Airway epithelial cell (primary cell): Measurements from ENCODE around the gene MAP3K19. TPM values are rescaled to one million over a fixed set of nuclear protein-coding genes. Genes with fewer than 3 reads are reported as not detected.

Source experiments
- total RNA-seq: library from RNA; depleted of rRNA; stranded (reverse); fragments of >200 nt; gene quantifications from 2 replicates; pipeline ENCODE4 v1.2.3, GENCODE V29; 2015

The MAP3K19 gene, protein sequence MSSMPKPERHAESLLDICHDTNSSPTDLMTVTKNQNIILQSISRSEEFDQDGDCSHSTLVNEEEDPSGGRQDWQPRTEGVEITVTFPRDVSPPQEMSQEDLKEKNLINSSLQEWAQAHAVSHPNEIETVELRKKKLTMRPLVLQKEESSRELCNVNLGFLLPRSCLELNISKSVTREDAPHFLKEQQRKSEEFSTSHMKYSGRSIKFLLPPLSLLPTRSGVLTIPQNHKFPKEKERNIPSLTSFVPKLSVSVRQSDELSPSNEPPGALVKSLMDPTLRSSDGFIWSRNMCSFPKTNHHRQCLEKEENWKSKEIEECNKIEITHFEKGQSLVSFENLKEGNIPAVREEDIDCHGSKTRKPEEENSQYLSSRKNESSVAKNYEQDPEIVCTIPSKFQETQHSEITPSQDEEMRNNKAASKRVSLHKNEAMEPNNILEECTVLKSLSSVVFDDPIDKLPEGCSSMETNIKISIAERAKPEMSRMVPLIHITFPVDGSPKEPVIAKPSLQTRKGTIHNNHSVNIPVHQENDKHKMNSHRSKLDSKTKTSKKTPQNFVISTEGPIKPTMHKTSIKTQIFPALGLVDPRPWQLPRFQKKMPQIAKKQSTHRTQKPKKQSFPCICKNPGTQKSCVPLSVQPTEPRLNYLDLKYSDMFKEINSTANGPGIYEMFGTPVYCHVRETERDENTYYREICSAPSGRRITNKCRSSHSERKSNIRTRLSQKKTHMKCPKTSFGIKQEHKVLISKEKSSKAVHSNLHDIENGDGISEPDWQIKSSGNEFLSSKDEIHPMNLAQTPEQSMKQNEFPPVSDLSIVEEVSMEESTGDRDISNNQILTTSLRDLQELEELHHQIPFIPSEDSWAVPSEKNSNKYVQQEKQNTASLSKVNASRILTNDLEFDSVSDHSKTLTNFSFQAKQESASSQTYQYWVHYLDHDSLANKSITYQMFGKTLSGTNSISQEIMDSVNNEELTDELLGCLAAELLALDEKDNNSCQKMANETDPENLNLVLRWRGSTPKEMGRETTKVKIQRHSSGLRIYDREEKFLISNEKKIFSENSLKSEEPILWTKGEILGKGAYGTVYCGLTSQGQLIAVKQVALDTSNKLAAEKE (N-terminal part only)
- not detected in 2 replicates for total RNA-seq

DNA sequence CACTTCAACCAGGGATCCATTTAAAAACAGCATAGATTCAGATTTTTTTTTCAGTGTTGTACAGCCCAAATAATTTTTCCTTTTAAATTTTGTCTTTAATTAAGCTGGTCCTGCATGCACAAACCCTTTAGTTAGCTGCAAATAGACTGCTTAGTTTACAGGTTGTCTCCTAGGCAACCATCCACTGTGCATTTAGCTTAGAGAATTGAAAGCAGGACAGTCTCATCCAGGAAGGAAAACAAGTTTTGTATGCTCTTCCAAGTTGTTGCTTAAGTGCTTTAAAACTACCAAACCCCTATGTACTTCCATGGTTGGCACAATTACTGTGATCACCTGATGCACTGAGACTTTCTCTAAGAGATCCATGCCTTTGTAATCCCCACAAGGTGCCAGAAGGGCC is at the start of gene MAP3K19:
Gene MAP3K19, minus strand, starts transcription at position 148 of the 400 bp plus-strand sequence. CDS start 22,800 bp downstream, outside the sequence.

DNA sequence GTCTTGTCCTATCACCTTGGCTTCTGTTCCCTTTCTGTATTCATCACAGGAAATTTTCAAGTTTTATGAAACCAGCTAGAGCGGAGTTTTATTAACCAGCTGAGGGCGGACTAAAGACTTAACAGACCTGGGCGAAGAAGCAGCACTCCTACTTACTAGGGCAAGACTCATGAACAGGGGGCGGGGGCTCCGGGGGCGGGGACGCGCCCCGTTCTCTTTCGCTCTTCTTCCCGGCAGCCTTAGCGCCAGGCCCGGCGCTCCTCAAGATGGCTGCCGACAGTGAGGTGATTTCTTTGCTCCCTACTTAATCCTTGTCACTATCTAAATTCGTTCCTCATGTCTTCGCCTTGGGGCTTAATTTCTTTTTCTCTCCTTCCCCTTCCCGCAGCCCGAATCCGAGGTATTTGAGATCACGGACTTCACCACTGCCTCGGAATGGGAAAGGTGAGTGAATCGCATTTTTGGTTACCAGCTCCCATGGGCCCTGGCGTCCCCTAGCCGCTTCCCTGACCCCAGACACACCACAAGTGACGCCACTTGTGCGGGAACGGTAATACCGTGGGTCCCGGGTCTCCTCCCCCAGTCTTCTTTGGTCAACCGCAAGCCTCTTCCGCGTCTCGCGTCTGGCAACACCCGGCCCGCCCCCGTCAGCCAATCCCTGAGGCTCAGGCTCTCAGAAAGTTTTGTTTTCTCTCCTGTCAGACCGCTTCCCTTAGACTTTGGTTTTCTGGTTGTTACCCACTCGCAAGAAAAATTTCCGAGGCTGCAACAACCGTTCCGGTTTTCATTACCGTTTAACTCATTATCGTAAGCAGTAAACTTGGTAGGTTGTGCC is 5.0 kb upstream of the MAP3K19 start, which contains the start of gene RAB3GAP1:
Gene RAB3GAP1, plus strand, starts transcription at position 251 of the 835 bp plus-strand sequence. Its CDS starts 16 bp downstream, at position 267.

DNA sequence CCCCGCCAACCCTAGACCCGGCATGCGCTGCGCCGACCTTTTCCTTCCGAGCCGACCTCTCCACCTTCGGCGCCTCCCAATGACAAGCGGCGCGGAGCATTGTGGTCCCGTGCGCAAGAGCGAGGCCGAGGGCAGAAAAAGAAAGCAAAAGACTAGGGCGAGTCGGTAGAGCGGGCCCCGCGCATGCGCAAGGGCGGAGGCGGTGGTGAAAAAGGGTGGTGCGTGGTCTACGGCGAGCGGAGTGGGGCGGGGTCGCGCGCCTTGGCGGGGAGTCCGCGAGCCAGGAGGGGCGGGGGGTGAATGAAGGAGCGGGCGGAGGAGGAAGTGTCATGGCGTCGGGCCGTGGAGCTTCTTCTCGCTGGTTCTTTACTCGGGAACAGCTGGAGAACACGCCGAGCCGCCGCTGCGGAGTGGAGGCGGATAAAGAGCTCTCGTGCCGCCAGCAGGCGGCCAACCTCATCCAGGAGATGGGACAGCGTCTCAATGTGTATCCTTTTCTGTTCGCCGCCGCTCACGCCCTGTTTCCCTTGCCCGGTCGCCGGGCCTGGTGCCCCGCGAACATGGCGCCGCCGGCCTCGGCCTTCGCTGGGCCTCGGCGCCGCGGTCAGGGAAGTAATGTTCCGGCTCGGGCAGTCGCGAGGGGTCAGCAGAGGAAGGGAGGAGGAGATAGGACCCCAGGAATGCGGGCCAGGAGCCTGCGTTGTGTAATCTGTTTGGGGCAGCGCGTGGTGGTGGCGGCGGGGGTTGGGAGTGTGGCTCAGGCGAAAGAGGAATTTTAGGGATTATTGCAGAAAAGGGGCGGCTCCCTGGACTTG is 128.5 kb downstream of the MAP3K19 start, which contains the start of gene CCNT2:
Gene CCNT2, plus strand, starts transcription at position 297 of the 815 bp plus-strand sequence. Its CDS starts 33 bp downstream, at position 330.

Other genes starting within 250 kb of the MAP3K19 start
- gene ACMSD, start 208.8 kb downstream of the MAP3K19 start, total RNA-seq, result 0.46 TPM in 1 of 2 replicates, not detected in the other
- gene CCNT2, start 128.6 kb downstream of the MAP3K19 start, total RNA-seq, result 10.6 and 13.2 TPM in 2 replicates
- 27.4 and 28.6 TPM in 2 replicates for gene RAB3GAP1, start 4.8 kb upstream of the MAP3K19 start, total RNA-seq